ENCODE results near the gene METAP1D. TPM values are rescaled to one million over a fixed set of nuclear protein-coding genes. Genes with fewer than 3 reads are reported as not detected.

Gene METAP1D
- total RNA-seq, 2 experiments from 2014 or later: 4.9 to 5.5 TPM

GRCh38 chr2:172087207-172087779, 87.5 kb downstream of the METAP1D start:
- POLR2A ChIA-PET: no interaction called here
- peak overlapping the region; percentile 81 for H3K27ac Mint-ChIP-seq
- peaks cover 94% of the 10 kb centered on the region for H3K27me3 Mint-ChIP-seq
- H3K36me3 Mint-ChIP-seq (ENCODE audit: low read depth): peaks cover 6% of the 10 kb centered on the region
- peak overlapping the region; percentile 57 for H3K4me3 Mint-ChIP-seq
- no peaks in the 10 kb centered on the region for H3K9me3 Mint-ChIP-seq
- DNase-seq: no peak
- CTCF ChIA-PET: interaction anchor here (0.6 to 2.7 kb wide), 6 partner anchors 9 to 498 kb away, joined by 3 to 9 read pairs (median 4); no protein-coding TSS in a partner anchor
- peaks cover 63% of the 10 kb centered on the region for H3K4me1 Mint-ChIP-seq

GRCh38 chr2:172087780-172088244, 88.1 kb downstream of the METAP1D start:
- Mint-ChIP-seq H3K4me1 (peaks cover 60% of the 10 kb centered on the region), H3K9me3 (no peaks in the 10 kb centered on the region), H3K27me3 (peaks cover 94% of the 10 kb centered on the region), H3K36me3 (ENCODE audit: low read depth) (peaks cover 6% of the 10 kb centered on the region), H3K27ac (peak overlapping the region; percentile 81), H3K4me3 (peak overlapping the region; percentile 57)
- POLR2A ChIA-PET: no interaction called here
- CTCF ChIA-PET: interaction anchor here (0.6 to 2.0 kb wide), 4 partner anchors 14 to 497 kb away, joined by 3 to 9 read pairs (median 4); no protein-coding TSS in a partner anchor
- peak; percentile 4 for DNase-seq

- peak; percentile 6 for DNase-seq
- no peaks in the 10 kb centered on the region for H3K9me3 Mint-ChIP-seq
- peaks cover 59% of the 10 kb centered on the region for H3K4me1 Mint-ChIP-seq
- ChIA-PET CTCF (interaction anchor here (1.1 to 1.3 kb wide), 2 partner anchors 14 to 19 kb away, joined by 3 to 4 read pairs; no protein-coding TSS in a partner anchor), POLR2A (no interaction called here)
- H3K4me3 Mint-ChIP-seq: peak overlapping the region; percentile 57
- peaks cover 6% of the 10 kb centered on the region for H3K36me3 Mint-ChIP-seq (ENCODE audit: low read depth)
- peak overlapping the region; percentile 81 for H3K27ac Mint-ChIP-seq
- peaks cover 95% of the 10 kb centered on the region for H3K27me3 Mint-ChIP-seq
These were observed 88.7 kb downstream of the METAP1D start for GRCh38 chr2:172088245-172089004.

GRCh38 chr2:172089005-172089504, 89.3 kb downstream of the METAP1D start:
- Mint-ChIP-seq H3K4me1 (peaks cover 59% of the 10 kb centered on the region), H3K27ac (no peak overlapping the region), H3K27me3 (peaks cover 95% of the 10 kb centered on the region), H3K9me3 (no peaks in the 10 kb centered on the region), H3K36me3 (ENCODE audit: low read depth) (peaks cover 4% of the 10 kb centered on the region), H3K4me3 (no peak overlapping the region)
- no peak for DNase-seq
- ChIA-PET POLR2A (no interaction called here), CTCF (no interaction called here)

GRCh38 chr2:172089633-172090032, 89.9 kb downstream of the METAP1D start:
- H3K4me1 Mint-ChIP-seq: peaks cover 53% of the 10 kb centered on the region
- peaks cover 92% of the 10 kb centered on the region for H3K27me3 Mint-ChIP-seq
- CTCF ChIA-PET: interaction anchor here (4.6 kb wide), 1 partner anchor 14 kb away, joined by 45 read pairs; the partner anchor contains the start of gene DLX2
- H3K4me3 Mint-ChIP-seq: no peak overlapping the region
- no peak overlapping the region for H3K27ac Mint-ChIP-seq
- DNase-seq: no peak
- POLR2A ChIA-PET: no interaction called here
- no peaks in the 10 kb centered on the region for H3K9me3 Mint-ChIP-seq
- peaks cover 4% of the 10 kb centered on the region for H3K36me3 Mint-ChIP-seq (ENCODE audit: low read depth)

GRCh38 chr2:172090044-172090961, 90.5 kb downstream of the METAP1D start:
- H3K27ac Mint-ChIP-seq: peak overlapping the region; percentile 62
- peaks cover 90% of the 10 kb centered on the region for H3K27me3 Mint-ChIP-seq
- no peak overlapping the region for H3K4me3 Mint-ChIP-seq
- H3K36me3 Mint-ChIP-seq (ENCODE audit: low read depth): peaks cover 5% of the 10 kb centered on the region
- ChIA-PET CTCF (interaction anchor here (4.6 kb wide), 1 partner anchor 13 kb away, joined by 45 read pairs; the partner anchor contains the start of gene DLX2), POLR2A (no interaction called here)
- no peaks in the 10 kb centered on the region for H3K9me3 Mint-ChIP-seq
- H3K4me1 Mint-ChIP-seq: peaks cover 50% of the 10 kb centered on the region
- peak; percentile 4 for DNase-seq

GRCh38 chr2:172091000-172091641, 91.4 kb downstream of the METAP1D start:
- Mint-ChIP-seq H3K9me3 (no peaks in the 10 kb centered on the region), H3K4me1 (peaks cover 51% of the 10 kb centered on the region), H3K36me3 (ENCODE audit: low read depth) (peaks cover 3% of the 10 kb centered on the region), H3K27me3 (peaks cover 91% of the 10 kb centered on the region), H3K27ac (no peak overlapping the region), H3K4me3 (no peak overlapping the region)
- DNase-seq: no peak
- ChIA-PET POLR2A (interaction anchor here (0.6 kb wide), 1 partner anchor 398 kb away, joined by 5 read pairs; no protein-coding TSS in a partner anchor), CTCF (interaction anchor here (1.2 to 4.6 kb wide), 2 partner anchors 12 to 38 kb away, joined by 3 to 45 read pairs; partner anchors contain the start of gene DLX2)

GRCh38 chr2:172091761-172092566, 92.2 kb downstream of the METAP1D start:
- DNase-seq: no peak
- ChIA-PET POLR2A (interaction anchor here (0.6 kb wide), 1 partner anchor 399 kb away, joined by 5 read pairs; no protein-coding TSS in a partner anchor), CTCF (interaction anchor here (0.6 to 4.6 kb wide), 5 partner anchors 9 to 1401 kb away, joined by 3 to 45 read pairs (median 4); partner anchors contain the start of gene DLX2)
- H3K9me3 Mint-ChIP-seq: no peaks in the 10 kb centered on the region
- H3K4me3 Mint-ChIP-seq: no peak overlapping the region
- H3K36me3 Mint-ChIP-seq (ENCODE audit: low read depth): peaks cover 3% of the 10 kb centered on the region
- peaks cover 48% of the 10 kb centered on the region for H3K4me1 Mint-ChIP-seq
- no peak overlapping the region for H3K27ac Mint-ChIP-seq
- peaks cover 90% of the 10 kb centered on the region for H3K27me3 Mint-ChIP-seq

- no peak overlapping the region for H3K27ac Mint-ChIP-seq
These were observed 93.1 kb downstream of the METAP1D start for GRCh38 chr2:172092716-172093415.

GRCh38 chr2:172093416-172094293, 93.9 kb downstream of the METAP1D start:
- POLR2A ChIA-PET: no interaction called here
- DNase-seq: no peak

More at GRCh38 chr2:172092716-172093415, 93.1 kb downstream of the METAP1D start:
- Mint-ChIP-seq H3K4me1 (peaks cover 48% of the 10 kb centered on the region), H3K9me3 (no peaks in the 10 kb centered on the region), H3K27me3 (peaks cover 90% of the 10 kb centered on the region), H3K36me3 (ENCODE audit: low read depth) (peaks cover 3% of the 10 kb centered on the region), H3K4me3 (peak overlapping the region; percentile 16)
- CTCF ChIA-PET: interaction anchor here (0.6 to 4.6 kb wide), 3 partner anchors 10 to 1278 kb away, joined by 3 to 45 read pairs (median 5); partner anchors contain the start of gene DLX2
- POLR2A ChIA-PET: no interaction called here
- DNase-seq: no peak

More at GRCh38 chr2:172093416-172094293, 93.9 kb downstream of the METAP1D start:
- H3K9me3 Mint-ChIP-seq: no peaks in the 10 kb centered on the region
- H3K36me3 Mint-ChIP-seq (ENCODE audit: low read depth): peaks cover 5% of the 10 kb centered on the region
- CTCF ChIA-PET: interaction anchor here (0.6 to 4.6 kb wide), 3 partner anchors 10 to 1279 kb away, joined by 3 to 45 read pairs (median 5); partner anchors contain the start of gene DLX2
- H3K27ac Mint-ChIP-seq: no peak overlapping the region
- peaks cover 87% of the 10 kb centered on the region for H3K27me3 Mint-ChIP-seq
- peak overlapping the region; percentile 16 for H3K4me3 Mint-ChIP-seq
- H3K4me1 Mint-ChIP-seq: peaks cover 43% of the 10 kb centered on the region
